Peyer's patch (tissue), 4 donors: ENCODE measurements around the gene ATG101. TPM values are rescaled to one million over a fixed set of nuclear protein-coding genes. Genes with fewer than 3 reads are reported as not detected.
"Not testable (repeated sequence)": the region's sequence is repeated elsewhere in the genome, so short reads cannot be mapped to it uniquely, and the experiment has no call there.

Experiments used
- DNase-seq, 3 donors: peaks; one replicate each; pipeline ENCODE4 v3.0.0-alpha.2; 2017 to 2019
- H3K27ac ChIP-seq, 4 donors: fragments of 200-600 bp; sonication (generic); one replicate each; pipeline ENCODE4 v1.5.1; 2016 to 2019
- H3K27me3 ChIP-seq, 2 donors: fragments of 200-600 bp; sonication (generic); one replicate each; pipeline ENCODE4 v1.5.1; 2019
- H3K36me3 ChIP-seq, 3 donors: fragments of 200-600 bp; sonication (generic); one replicate each; pipeline ENCODE4 v1.5.1; 2016 to 2019
- H3K4me1 ChIP-seq, 4 donors: fragments of 200-600 bp; sonication (generic); one replicate each; pipeline ENCODE4 v1.5.1; 2016 to 2019
- H3K4me3 ChIP-seq, 4 donors: fragments of 200-600 bp; sonication (generic); 1 replicate in 3 of 4; 2 replicates in 1 of 4; pipeline ENCODE4 v1.5.1; 2016 to 2019; ENCODE audit warnings: mild to moderate bottlenecking in 1 of 4
- H3K9me3 ChIP-seq, 4 donors: fragments of 200-600 bp; sonication (generic); one replicate each; pipeline ENCODE4 v1.5.1; 2016 to 2019; ENCODE audit warnings: mild to moderate bottlenecking in 1 of 4
- CTCF ChIP-seq, 6 experiments: fragments of 450-650 bp in 4 of 6; fragments of 200-600 bp in 2 of 6; sonication (generic) in 1 of 6; IDR thresholded peaks; one replicate each; pipeline ENCODE4 v1.5.1; 2017 to 2019; ENCODE audit warnings: antibody characterized with exemption in 6 of 6, mild to moderate bottlenecking in 3 of 6, moderate library complexity in 1 of 6
- POLR2A ChIP-seq, 2 donors: fragments of 450-650 bp; IDR thresholded peaks; one replicate each; pipeline ENCODE4 v1.5.1; 2017; ENCODE audit warnings: antibody characterized with exemption in 2 of 2, mild to moderate bottlenecking in 2 of 2, moderate library complexity in 2 of 2
- total RNA-seq, 4 donors: library from RNA; depleted of rRNA; stranded (reverse); fragments of >200 nt; gene quantifications; one replicate each; pipeline ENCODE4 v1.1.0, GENCODE V29; 2016

The ATG101 gene
- total RNA-seq, 4 donors from 2014 or later, result 31.5 to 39.6 (median 33.9) TPM

- Histone ChIP-seq H3K27ac (no peak overlapping the region), H3K4me1 (no peaks in the 10 kb centered on the region), H3K9me3 (no peaks in the 10 kb centered on the region), H3K36me3 (no peaks in the 10 kb centered on the region), H3K4me3 (no peak overlapping the region), H3K27me3 (no peaks in the 10 kb centered on the region)
- no peak for DNase-seq
- TF ChIP-seq POLR2A (IDR thresholded peaks at IDR 0.05), result no peak
- TF ChIP-seq CTCF (IDR thresholded peaks at IDR 0.05), result no peak
These were observed 26.7 kb downstream of the ATG101 start for GRCh38 chr12:52096332-52097044.

GRCh38 chr12:52097045-52097666 is 27.4 kb downstream of the ATG101 start:
- TF ChIP-seq CTCF (IDR thresholded peaks at IDR 0.05) (no peak), POLR2A (IDR thresholded peaks at IDR 0.05) (no peak)
- H3K4me3 ChIP-seq, result no peak overlapping the region
- no peaks in the 10 kb centered on the region for H3K9me3 ChIP-seq
- DNase-seq, result no peak
- no peaks in the 10 kb centered on the region for H3K36me3 ChIP-seq
- H3K27ac ChIP-seq, result no peak overlapping the region
- H3K4me1 ChIP-seq, result no peaks in the 10 kb centered on the region
- no peaks in the 10 kb centered on the region for H3K27me3 ChIP-seq

GRCh38 chr12:52104431-52105089 is 34.8 kb downstream of the ATG101 start:
- H3K4me3 ChIP-seq, H3K27me3 ChIP-seq, H3K27ac ChIP-seq, H3K9me3 ChIP-seq, DNase-seq, H3K4me1 ChIP-seq, H3K36me3 ChIP-seq: not testable (repeated sequence)

GRCh38 chr12:52116222-52117125 is 46.7 kb downstream of the ATG101 start:
- peaks cover 0 to 14% (median 11%) of the 10 kb centered on the region in 4 donors for H3K4me1 ChIP-seq
- H3K9me3 ChIP-seq, H3K4me3 ChIP-seq, H3K36me3 ChIP-seq, H3K27me3 ChIP-seq: not testable (repeated sequence)
- TF ChIP-seq CTCF (IDR thresholded peaks at IDR 0.05), result peak; percentile 21 to 51 (median 32)
- H3K27ac ChIP-seq, result peak overlapping the region in 1 of 4 donors; percentile 35
- DNase-seq, result peak; percentile 57 to 76 (median 65)

- H3K27me3 ChIP-seq, result not testable (repeated sequence)
- peak in 1 of 3 donors; percentile 62 for DNase-seq
- peak overlapping the region in 2 of 4 donors; percentile 33 to 73 for H3K27ac ChIP-seq
These were observed 48.2 kb downstream of the ATG101 start for GRCh38 chr12:52117806-52118475.

More at GRCh38 chr12:52117806-52118475, 48.2 kb downstream of the ATG101 start:
- H3K4me1 ChIP-seq, result peaks cover 0 to 17% (median 11%) of the 10 kb centered on the region in 4 donors
- not testable (repeated sequence) for H3K9me3 ChIP-seq, H3K36me3 ChIP-seq, H3K4me3 ChIP-seq
